NCI-H524 (cell line): ENCODE results near the gene PARD3B.
A peak's percentile ranks its signal among the peaks of the same experiment; 100 is the strongest.

Source experiments
- DNase-seq, 2 experiments: peaks; one replicate each; lab custom pipeline; 2025; lab: John Stamatoyannopoulos, UW

The PARD3B gene

GRCh38 chr2:205407984-205408383 lies 862.7 kb downstream of the PARD3B start:
- DNase-seq = peak in 1 of 2 experiments; percentile 25

GRCh38 chr2:205408696-205409095 lies 863.4 kb downstream of the PARD3B start:
- no peak for DNase-seq

GRCh38 chr2:205409411-205409810 lies 864.1 kb downstream of the PARD3B start:
- no peak for DNase-seq

GRCh38 chr2:205411558-205411957 lies 866.3 kb downstream of the PARD3B start:
- DNase-seq = no peak

GRCh38 chr2:205424326-205424725 lies 879.1 kb downstream of the PARD3B start:
- DNase-seq = no peak

GRCh38 chr2:205425102-205425501 lies 879.8 kb downstream of the PARD3B start:
- no peak for DNase-seq

GRCh38 chr2:205427112-205427511 lies 881.8 kb downstream of the PARD3B start:
- no peak for DNase-seq

GRCh38 chr2:205428811-205429210 lies 883.5 kb downstream of the PARD3B start:
- DNase-seq = no peak

GRCh38 chr2:205435970-205436369 lies 890.7 kb downstream of the PARD3B start:
- DNase-seq = no peak

GRCh38 chr2:205438241-205438640 lies 893.0 kb downstream of the PARD3B start:
- DNase-seq = no peak

- no peak for DNase-seq
These were observed 894.3 kb downstream of the PARD3B start for GRCh38 chr2:205439621-205440020.

- no peak for DNase-seq
These were observed 896.2 kb downstream of the PARD3B start for GRCh38 chr2:205441524-205441923.

- DNase-seq = no peak
These were observed 902.9 kb downstream of the PARD3B start for GRCh38 chr2:205448189-205448588.

GRCh38 chr2:205451901-205452512 lies 906.7 kb downstream of the PARD3B start:
- DNase-seq = no peak

GRCh38 chr2:205453202-205453601 lies 907.9 kb downstream of the PARD3B start:
- no peak for DNase-seq

GRCh38 chr2:205456682-205457081 lies 911.4 kb downstream of the PARD3B start:
- DNase-seq = no peak

- no peak for DNase-seq
These were observed 914.9 kb downstream of the PARD3B start for GRCh38 chr2:205460217-205460616.

GRCh38 chr2:205461169-205461568 lies 915.9 kb downstream of the PARD3B start:
- DNase-seq = no peak

- DNase-seq = no peak
These were observed 916.7 kb downstream of the PARD3B start for GRCh38 chr2:205461678-205462665.

GRCh38 chr2:205462681-205463345 lies 917.5 kb downstream of the PARD3B start:
- no peak for DNase-seq

GRCh38 chr2:205463466-205464025 lies 918.3 kb downstream of the PARD3B start:
- no peak for DNase-seq

GRCh38 chr2:205464681-205465080 lies 919.4 kb downstream of the PARD3B start:
- DNase-seq = peak in 1 of 2 experiments; percentile 14
